HG02610 (cell line): ENCODE data around the gene BACE1-AS.
"Not testable (repeated sequence)": the region's sequence is repeated elsewhere in the genome, so short reads cannot be mapped to it uniquely, and the experiment has no call there.

Source experiments
- ATAC-seq: cut with Tn5 transposase; IDR thresholded peaks from one replicate; pipeline ENCODE4 v1.9.1; 2021; ENCODE audit warnings: mild to moderate bottlenecking, moderate library complexity; ENCODE audit not compliant: unreplicated experiment

Gene BACE1-AS

GRCh38 chr11:117290809-117291396 is at the start of gene BACE1-AS:
Gene BACE1-AS, plus strand, starts transcription at chr11:117291346.
- no peak for ATAC-seq

- ATAC-seq: no peak
Observed at GRCh38 chr11:117248341-117248740, 42.8 kb upstream of the BACE1-AS start.

GRCh38 chr11:117249571-117249970 is 41.6 kb upstream of the BACE1-AS start:
- no peak for ATAC-seq

DNA sequence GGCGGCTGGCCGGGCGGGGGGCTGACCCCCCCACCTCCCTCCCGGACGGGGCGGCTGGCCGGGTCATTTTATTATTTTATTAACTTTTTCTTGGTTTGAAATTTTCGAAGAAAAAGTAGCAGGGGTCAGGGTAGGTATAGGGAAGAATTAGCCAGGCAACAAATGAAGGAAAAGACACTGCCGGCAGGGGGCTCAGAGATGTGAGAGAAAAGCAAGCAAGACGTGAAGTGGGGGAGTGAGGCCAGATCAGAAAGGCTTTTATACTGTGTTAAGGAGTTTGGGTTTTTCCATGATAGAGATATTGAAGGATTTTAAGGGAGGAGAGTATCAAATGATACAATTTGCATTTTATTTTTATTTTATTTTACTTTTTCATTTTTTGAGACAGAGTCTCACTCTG is 39.6 kb upstream of the BACE1-AS start:
- no peak for ATAC-seq

DNA sequence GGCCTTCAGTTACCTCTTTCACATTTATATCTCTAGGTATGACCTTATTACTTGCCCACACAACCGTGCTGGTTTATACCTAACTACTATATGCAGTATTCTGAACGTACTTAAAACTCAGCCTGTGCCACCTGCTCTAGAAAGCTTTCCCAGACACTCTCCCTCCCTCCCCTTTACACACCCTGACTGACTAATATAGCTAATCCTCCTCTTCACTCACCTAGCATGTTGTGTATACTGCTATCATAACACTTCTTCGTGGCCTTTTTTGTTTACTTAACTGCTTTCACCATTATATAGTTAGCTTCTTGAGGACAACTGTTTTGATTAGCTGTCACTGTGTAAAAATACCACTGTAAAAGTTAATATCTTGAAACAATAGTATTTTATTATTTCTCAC is 35.2 kb upstream of the BACE1-AS start:
- no peak for ATAC-seq

GRCh38 chr11:117256573-117256972 is 34.6 kb upstream of the BACE1-AS start:
- no peak for ATAC-seq

DNA sequence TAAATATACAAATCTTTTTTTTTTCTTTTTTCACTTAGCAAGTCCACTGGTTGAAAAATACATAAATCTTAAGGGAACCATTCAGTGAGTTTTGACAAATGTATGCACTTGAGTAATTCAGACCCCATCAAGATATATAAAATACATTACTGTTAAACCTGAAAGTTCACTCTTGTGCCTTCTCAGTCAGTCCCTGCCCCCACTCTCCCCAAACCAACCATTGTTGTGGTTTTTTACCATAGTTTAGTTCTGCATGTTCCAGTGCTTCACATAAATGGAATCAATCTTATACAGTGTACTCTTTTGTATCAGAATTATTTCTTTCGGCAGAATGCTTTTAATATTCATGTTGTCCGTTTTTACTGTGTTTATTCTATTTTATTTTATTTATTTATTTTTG is 32.6 kb upstream of the BACE1-AS start:
- no peak for ATAC-seq

DNA sequence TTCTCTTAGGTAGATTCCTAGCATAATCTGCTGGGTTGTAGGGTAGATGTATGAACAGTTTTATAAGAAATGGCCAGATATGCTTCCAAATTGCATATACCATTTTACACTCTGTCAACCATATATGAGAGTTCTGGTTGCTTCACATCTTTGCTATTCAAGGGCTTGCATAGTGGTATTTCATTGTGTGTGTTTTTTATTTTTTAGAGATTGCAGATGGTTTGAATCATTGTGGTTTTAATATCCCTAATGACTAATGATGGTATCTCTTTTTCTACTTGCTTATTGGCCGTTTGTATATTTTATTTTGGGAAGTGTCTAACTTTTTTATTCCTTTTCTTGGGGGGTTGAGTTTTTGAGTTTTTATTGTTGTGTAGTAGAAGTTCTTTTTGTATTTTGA is 31.7 kb upstream of the BACE1-AS start:
- ATAC-seq: no peak

- not testable (repeated sequence) for ATAC-seq
Observed at GRCh38 chr11:117264624-117265323, 26.4 kb upstream of the BACE1-AS start.

DNA sequence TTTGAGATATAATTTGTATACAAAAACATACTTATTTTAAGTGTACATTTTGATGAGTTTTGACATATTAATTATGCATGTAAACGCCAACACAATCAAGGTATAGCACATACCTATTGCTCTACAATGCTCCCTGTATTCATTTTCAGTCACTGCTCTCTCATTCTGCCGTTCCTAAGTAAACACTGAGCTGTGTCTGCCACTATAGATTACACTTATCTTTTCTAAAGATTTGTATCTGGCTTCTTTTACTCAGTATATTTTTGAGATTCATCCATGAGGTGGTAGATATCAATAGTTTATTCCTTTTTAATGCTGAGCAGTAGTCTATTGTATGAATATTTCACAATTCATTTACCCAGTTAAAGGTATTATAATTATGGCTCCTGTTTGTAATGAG is 25.4 kb upstream of the BACE1-AS start:
- no peak for ATAC-seq

DNA sequence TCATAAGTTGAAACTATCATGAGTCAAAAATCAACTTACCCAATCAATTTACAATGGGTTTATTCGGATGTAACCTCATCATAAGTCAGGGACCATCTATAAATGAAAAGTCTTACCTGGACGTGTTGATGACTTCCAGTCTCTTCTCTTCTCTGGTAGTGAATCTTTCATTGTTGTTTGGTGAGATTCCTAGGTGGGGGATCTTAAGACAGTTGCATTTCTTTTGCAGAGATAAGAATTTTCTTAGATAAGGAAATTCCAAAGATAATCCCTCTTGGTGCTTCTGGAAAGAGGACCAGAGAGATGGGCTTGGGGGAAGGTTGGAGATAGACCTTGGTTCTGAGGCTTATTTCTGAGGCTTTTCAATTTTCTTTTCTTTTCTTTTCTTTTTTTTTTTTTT is 21.3 kb upstream of the BACE1-AS start:
- no peak for ATAC-seq

- ATAC-seq: no peak
Observed at GRCh38 chr11:117271208-117271607, 19.9 kb upstream of the BACE1-AS start.

GRCh38 chr11:117272175-117272574 is 19.0 kb upstream of the BACE1-AS start:
- ATAC-seq: not testable (repeated sequence)

DNA sequence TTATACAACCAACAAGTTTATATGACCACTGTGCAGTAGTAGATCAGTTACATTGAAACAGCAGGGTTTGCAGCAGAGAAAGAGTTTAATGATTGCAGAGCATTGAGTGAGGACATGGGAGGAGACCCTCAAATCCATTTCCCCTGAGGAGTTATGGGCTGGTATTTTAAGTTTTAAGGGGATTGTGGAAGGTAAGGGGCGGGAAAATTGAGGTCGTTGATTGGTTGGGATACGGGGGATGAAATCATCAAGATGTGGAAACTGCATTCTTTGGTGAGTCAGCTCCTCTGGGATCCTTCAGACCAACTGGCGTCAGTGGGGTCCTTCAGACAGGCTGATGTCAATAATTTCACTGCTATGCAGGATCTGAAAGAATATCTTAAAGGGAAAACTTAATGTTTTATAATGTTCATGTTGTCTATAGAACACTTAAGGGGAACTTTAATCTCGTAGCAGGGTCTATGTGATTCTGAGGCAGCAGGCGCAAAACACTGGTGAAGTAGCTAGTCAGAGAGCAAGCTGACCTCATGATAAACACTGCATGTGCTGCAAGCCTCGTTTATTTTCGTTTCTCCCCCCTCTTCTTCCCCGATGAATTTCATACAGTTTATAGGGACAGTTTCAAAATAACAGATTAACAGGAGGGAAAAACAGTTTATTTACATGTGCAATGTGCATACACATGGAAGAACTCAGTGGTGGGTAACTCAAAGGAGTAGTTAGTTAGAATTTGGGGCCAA is 17.4 kb upstream of the BACE1-AS start:
- no peak for ATAC-seq

DNA sequence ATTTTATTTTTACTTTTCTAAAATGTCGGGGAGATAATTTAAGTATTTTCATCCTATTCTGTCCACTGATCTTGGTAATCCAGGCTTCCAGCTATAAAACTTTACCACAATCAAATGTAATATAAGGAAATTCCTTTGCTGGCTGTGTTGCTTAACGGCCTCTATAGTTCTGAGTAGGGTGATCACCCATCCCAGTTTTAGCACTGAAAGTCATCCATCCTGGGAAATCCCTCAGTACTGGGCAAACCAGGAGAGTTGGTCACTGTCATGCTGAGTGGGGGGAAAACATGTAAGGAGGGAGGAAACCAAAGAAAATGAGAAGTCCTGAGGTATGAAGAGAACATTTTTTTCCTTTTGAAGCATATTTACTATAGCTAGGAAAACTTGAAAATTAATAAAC is 12.8 kb upstream of the BACE1-AS start:
- ATAC-seq: no peak

GRCh38 chr11:117279711-117280376 is 11.3 kb upstream of the BACE1-AS start:
- ATAC-seq: no peak

- ATAC-seq: no peak
Observed at GRCh38 chr11:117281159-117281558, 10.0 kb upstream of the BACE1-AS start.

DNA sequence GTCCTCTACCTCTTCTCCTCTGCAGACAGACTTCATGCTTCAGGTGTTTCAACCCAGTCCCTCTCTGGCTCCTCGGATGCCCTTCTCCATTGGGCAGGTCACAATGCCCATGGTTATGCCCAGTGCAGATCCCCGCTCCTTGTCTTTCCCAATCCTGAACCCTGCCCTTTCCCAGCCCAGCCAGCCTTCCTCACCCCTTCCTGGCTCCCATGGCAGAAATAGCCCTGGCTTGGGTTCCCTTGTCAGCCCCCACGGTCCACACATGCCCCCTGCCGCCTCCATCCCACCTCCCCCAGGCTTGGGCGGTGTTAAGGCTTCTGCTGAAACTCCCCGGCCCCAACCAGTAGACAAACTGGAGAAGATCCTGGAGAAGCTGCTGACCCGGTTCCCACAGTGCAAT is 9.3 kb upstream of the BACE1-AS start:
- no peak for ATAC-seq

DNA sequence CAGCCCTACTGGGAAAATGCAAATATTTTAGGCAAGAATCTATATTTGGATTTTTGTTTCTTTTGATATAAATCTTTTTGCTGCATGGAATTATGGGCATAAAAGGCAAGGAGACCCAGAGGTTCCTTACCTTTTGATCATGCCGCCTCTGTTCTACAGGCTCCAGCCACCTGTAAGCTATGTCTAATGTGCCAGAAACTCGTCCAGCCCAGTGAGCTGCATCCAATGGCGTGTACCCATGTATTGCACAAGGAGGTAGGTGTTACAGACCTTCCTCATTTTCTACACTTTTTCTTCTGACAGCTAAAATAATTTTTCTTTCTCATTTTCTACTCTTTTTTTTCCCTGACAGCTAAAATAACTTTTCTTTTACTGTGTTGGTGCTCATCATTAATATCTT is 8.2 kb upstream of the BACE1-AS start:
- no peak for ATAC-seq

GRCh38 chr11:117284053-117284452 is 7.1 kb upstream of the BACE1-AS start:
- no peak for ATAC-seq

GRCh38 chr11:117286588-117286987 is 4.6 kb upstream of the BACE1-AS start:
- no peak for ATAC-seq

GRCh38 chr11:117287668-117288067 is 3.5 kb upstream of the BACE1-AS start:
- ATAC-seq: no peak
